Stimulated activated naive CD8-positive, alpha-beta T cell treated with anti-CD3 and anti-CD28 coated beads, Interleukin-15, amount 100 ng/mL, for 72 hours (primary cell): Measurements from ENCODE around the gene AP1S1.
"Not testable (repeated sequence)": the region's sequence is repeated elsewhere in the genome, so short reads cannot be mapped to it uniquely, and the experiment has no call there.

Experiments
- ATAC-seq: fragments of 150-1000 bp; cut with Tn5 transposase; 2 replicates; pipeline ENCODE4 v1.10.0; 2021; ENCODE audit warnings: mild to moderate bottlenecking, moderate library complexity
- DNase-seq, 2 donors: peaks; one replicate each; pipeline ENCODE4 v3.0.0; 2021 to 2022
- H3K27ac Mint-ChIP-seq, 2 donors: one replicate each; pipeline ENCODE4 v1.8.0; 2022; ENCODE audit warnings: mild to moderate bottlenecking in 2 of 2, mixed read lengths in 2 of 2, moderate library complexity in 2 of 2
- H3K27me3 Mint-ChIP-seq: one replicate; pipeline ENCODE4 v1.8.0; 2022; ENCODE audit warnings: mixed read lengths
- H3K4me1 Mint-ChIP-seq: one replicate; pipeline ENCODE4 v1.8.0; 2022; ENCODE audit warnings: mild to moderate bottlenecking, mixed read lengths
- H3K4me3 Mint-ChIP-seq, 2 donors: one replicate each; pipeline ENCODE4 v1.8.0; 2022; ENCODE audit warnings: mild to moderate bottlenecking in 2 of 2, mixed read lengths in 2 of 2, moderate library complexity in 1 of 2
- H3K9me3 Mint-ChIP-seq, 2 donors: one replicate each; pipeline ENCODE4 v1.8.0; 2022; ENCODE audit warnings: mixed read lengths in 2 of 2

The AP1S1 gene

DNA sequence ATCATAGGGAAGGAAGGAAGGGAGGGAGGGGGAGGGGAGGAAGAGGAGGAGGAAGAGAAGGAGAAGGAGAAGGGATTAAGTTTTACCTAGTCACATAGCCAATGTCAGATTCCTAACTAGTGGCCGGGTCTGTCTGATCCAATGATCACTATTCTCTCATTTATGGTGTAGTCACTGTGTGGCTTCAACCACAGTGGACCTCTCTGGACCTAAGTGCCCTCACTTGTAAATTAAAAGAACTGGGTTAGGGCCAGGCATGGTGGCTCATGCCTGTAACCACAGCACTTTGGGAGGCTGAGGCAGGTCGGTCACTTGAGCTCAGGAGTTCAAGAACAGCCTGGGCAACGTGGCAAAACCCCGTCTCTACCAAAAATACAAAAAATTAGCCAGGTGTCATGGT, 34.0 kb upstream of the AP1S1 start:
- ATAC-seq (no peak), DNase-seq (no peak)
- Mint-ChIP-seq H3K27me3 (peaks cover 74% of the 10 kb centered on the region), H3K9me3 (no peaks in the 10 kb centered on the region), H3K4me3 (no peak overlapping the region), H3K4me1 (peaks cover 44% of the 10 kb centered on the region), H3K27ac (no peak overlapping the region)

DNA sequence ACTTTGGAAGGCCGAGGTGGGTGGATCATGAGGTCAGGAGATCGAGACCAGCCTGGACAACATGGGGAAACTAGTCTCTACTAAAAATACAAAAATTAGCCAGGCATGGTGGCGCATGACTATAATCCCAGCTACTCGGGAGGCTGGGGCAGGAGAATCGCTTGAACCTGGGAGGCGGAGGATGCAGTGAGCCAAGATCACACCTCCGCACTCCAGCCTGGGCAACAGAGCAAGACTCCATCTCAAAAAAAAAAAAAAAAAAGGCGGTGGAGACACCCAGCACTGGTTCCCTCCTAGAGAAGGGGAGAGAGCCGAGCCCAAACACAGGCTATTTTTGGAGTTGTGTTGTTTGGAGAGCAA, 32.7 kb upstream of the AP1S1 start:
- peaks cover 56% of the 10 kb centered on the region for H3K4me1 Mint-ChIP-seq
- H3K27me3 Mint-ChIP-seq, result peaks cover 87% of the 10 kb centered on the region
- peak overlapping the region; percentile 81 to 94 for H3K27ac Mint-ChIP-seq
- DNase-seq, ATAC-seq, H3K9me3 Mint-ChIP-seq: not testable (repeated sequence)
- H3K4me3 Mint-ChIP-seq, result peak overlapping the region; percentile 75 to 84

DNA sequence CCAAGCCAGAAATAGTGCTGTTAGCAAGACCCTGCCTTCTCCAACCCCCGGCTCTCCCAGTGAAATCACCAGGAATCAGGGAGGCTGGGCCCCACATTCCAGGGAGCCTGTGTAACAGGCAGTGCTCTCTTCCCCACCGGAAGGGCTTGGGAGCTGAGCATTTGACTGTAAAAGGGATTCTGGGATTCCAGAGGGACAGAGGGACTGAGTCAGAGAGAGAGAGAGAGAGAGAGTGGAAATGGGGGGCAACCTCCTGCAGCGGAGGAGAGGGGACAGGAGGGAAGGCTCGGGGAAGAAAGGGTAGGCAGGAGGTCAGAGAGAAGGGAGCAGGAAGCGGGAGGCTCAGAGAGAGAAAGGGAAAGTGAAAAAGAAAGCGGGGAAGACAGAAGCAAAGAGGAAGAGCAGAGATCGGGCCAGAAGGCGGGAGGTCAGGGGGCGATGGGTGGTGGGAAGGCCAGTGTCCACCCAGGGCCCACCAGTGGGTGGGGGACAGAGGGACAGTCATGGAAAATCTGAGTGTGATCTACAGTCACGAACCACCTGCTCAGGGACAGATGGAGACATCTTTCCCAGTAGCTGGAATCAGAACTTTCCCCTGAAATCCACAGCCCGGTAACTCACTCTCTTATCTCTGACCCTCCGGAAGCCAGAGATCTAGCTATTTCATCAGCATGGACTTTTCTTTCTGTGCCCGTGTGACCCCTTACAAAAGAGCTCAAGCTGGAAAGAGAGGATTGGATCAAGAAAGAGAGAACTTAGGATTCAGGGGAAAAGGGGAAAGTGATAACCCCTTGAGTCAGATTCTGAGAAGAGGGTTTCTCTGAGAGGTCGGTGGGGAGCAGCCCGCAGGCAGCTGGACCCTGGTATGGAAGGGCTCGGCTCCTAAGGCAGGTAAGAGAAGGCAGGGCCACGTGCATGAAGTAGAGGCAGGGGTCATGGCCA, 32.0 kb upstream of the AP1S1 start:
- peaks cover 63% of the 10 kb centered on the region for H3K4me1 Mint-ChIP-seq
- ATAC-seq (no peak), DNase-seq (no peak)
- H3K9me3 Mint-ChIP-seq, result no peaks in the 10 kb centered on the region
- H3K4me3 Mint-ChIP-seq, result peak overlapping the region; percentile 75 to 84
- H3K27me3 Mint-ChIP-seq, result peaks cover 93% of the 10 kb centered on the region
- H3K27ac Mint-ChIP-seq, result peak overlapping the region; percentile 81 to 94

GRCh38 chr7:101122933-101123702, 31.2 kb upstream of the AP1S1 start:
- Mint-ChIP-seq H3K9me3 (no peaks in the 10 kb centered on the region), H3K4me3 (no peak overlapping the region), H3K27ac (peak overlapping the region in 1 of 2 donors; percentile 90), H3K4me1 (peaks cover 72% of the 10 kb centered on the region), H3K27me3 (peaks cover 98% of the 10 kb centered on the region)
- ATAC-seq (no peak), DNase-seq (no peak)

DNA sequence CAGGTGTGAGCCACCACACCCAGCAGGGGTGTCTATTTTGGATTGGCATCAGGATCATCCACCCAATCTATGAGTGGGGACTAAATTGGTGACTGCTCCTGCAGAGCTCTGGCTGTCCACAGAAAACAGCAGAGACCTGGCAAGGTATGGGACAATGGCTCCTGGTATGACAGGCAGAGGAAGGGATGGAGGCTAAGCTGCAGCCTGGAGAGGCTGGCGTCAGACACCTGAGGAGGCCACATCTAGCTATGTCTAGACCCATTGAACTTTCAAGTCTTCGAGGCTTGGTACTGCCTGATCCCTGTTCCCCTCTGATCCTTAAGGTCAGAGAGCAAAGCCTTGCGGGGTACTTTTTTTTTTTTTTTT, 30.6 kb upstream of the AP1S1 start:
- DNase-seq (no peak), ATAC-seq (no peak)
- Mint-ChIP-seq H3K27ac (peak overlapping the region in 1 of 2 donors; percentile 61), H3K4me3 (no peak overlapping the region), H3K27me3 (peaks cover 98% of the 10 kb centered on the region), H3K4me1 (peaks cover 75% of the 10 kb centered on the region), H3K9me3 (no peaks in the 10 kb centered on the region)

GRCh38 chr7:101124376-101125056, 29.8 kb upstream of the AP1S1 start:
- peak overlapping the region in 1 of 2 donors; percentile 72 for H3K27ac Mint-ChIP-seq
- no peaks in the 10 kb centered on the region for H3K9me3 Mint-ChIP-seq
- peaks cover 74% of the 10 kb centered on the region for H3K4me1 Mint-ChIP-seq
- ATAC-seq (no peak), DNase-seq (no peak)
- H3K27me3 Mint-ChIP-seq, result peaks cover 97% of the 10 kb centered on the region
- H3K4me3 Mint-ChIP-seq, result peak overlapping the region; percentile 41 to 50

DNA sequence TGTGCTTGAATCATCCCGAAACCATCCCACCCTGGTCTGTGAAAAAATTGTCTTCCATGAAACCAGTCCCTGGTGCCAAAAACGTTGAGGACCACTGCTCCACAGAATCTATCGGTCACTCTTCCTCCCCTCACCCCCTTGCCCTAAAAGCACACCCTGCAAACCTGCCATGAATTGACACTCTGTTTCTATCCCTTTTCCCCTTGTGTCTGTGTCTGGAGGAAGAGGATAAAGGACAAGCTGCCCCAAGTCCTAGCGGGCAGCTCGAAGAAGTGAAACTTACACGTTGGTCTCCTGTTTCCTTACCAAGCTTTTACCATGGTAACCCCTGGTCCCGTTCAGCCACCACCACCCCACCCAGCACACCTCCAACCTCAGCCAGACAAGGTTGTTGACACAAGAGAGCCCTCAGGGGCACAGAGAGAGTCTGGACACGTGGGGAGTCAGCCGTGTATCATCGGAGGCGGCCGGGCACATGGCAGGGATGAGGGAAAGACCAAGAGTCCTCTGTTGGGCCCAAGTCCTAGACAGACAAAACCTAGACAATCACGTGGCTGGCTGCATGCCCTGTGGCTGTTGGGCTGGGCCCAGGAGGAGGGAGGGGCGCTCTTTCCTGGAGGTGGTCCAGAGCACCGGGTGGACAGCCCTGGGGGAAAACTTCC, 28.2 kb upstream of the AP1S1 start:
- ATAC-seq, result peak; percentile 68
- H3K4me1 Mint-ChIP-seq, result peaks cover 66% of the 10 kb centered on the region

DNA sequence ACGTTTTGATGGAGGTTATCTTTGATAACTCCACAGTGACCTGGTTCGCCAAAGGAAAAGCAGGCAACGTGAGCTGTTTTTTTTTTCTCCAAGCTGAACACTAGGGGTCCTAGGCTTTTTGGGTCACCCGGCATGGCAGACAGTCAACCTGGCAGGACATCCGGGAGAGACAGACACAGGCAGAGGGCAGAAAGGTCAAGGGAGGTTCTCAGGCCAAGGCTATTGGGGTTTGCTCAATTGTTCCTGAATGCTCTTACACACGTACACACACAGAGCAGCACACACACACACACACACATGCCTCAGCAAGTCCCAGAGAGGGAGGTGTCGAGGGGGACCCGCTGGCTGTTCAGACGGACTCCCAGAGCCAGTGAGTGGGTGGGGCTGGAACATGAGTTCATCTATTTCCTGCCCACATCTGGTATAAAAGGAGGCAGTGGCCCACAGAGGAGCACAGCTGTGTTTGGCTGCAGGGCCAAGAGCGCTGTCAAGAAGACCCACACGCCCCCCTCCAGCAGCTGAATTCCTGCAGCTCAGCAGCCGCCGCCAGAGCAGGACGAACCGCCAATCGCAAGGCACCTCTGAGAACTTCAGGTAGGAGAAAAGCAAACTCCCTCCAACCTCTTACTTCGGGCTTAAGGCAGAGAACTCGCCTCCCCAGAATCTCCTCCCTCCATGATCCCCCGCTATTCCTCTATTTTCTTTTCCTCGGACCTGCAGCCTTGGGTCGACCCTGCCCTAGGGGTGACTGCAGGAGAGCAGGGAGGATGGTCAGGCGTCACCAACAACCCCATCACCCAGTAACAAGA, 27.4 kb upstream of the AP1S1 start, which contains the start of gene SERPINE1:
Gene SERPINE1, plus strand, starts transcription at position 454 of the 809 bp plus-strand sequence. CDS start 1,290 bp downstream, outside the sequence.
- Mint-ChIP-seq H3K27ac (peak within 1 kb of the TSS in 1 of 2 donors; percentile 36), H3K9me3 (no peaks in the 10 kb centered on the region), H3K4me3 (peak within 1 kb of the TSS; percentile 63 to 77), H3K4me1 (peaks cover 61% of the 10 kb centered on the region), H3K27me3 (peaks cover 91% of the 10 kb centered on the region)
- DNase-seq, result peak; percentile 54 to 64
- ATAC-seq, result peak; percentile 86

More for the DNA sequence above, 28.2 kb upstream of the AP1S1 start:
- Mint-ChIP-seq H3K9me3 (no peaks in the 10 kb centered on the region), H3K27ac (peak overlapping the region in 1 of 2 donors; percentile 36), H3K4me3 (peak overlapping the region; percentile 37 to 77), H3K27me3 (peaks cover 93% of the 10 kb centered on the region)
- DNase-seq, result peak in 1 of 2 donors; percentile 44

- H3K27ac Mint-ChIP-seq, result no peak overlapping the region
- H3K4me1 Mint-ChIP-seq, result peaks cover 54% of the 10 kb centered on the region
- H3K27me3 Mint-ChIP-seq, result peaks cover 91% of the 10 kb centered on the region
These were observed 26.7 kb upstream of the AP1S1 start for GRCh38 chr7:101127460-101128039.

DNA sequence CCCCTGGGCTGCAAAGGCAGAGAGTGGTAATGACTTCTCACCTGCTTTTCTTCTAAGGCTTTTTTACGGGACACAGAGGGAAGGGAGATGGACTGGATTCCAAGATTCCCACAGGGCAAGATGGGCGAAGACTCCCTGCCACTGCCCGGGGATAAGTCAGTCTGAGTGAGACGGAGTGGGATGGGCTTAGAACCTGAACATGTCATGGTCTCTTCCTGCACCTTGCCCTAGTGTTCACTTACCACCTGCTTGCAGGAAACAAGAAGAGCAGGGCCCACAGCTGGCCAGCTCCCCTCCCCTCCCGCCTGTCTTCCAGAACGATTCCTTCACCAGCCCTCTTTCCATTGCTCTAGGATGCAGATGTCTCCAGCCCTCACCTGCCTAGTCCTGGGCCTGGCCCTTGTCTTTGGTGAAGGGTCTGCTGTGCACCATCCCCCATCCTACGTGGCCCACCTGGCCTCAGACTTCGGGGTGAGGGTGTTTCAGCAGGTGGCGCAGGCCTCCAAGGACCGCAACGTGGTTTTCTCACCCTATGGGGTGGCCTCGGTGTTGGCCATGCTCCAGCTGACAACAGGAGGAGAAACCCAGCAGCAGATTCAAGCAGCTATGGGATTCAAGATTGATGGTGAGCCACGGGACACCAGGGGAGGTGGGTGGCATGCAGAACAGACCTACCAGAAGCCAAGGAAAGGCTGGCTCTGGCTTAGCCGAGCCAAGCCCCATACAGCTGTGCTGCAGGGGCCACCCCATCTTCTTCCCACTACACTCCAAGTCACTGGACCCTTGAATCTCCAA, 26.0 kb upstream of the AP1S1 start:
- H3K4me1 Mint-ChIP-seq, result peaks cover 47% of the 10 kb centered on the region
- H3K27me3 Mint-ChIP-seq, result peaks cover 89% of the 10 kb centered on the region
- no peak overlapping the region for H3K4me3 Mint-ChIP-seq
- H3K27ac Mint-ChIP-seq, result no peak overlapping the region
- ATAC-seq (no peak), DNase-seq (no peak)
- no peaks in the 10 kb centered on the region for H3K9me3 Mint-ChIP-seq

More at GRCh38 chr7:101127460-101128039, 26.7 kb upstream of the AP1S1 start:
- H3K4me3 Mint-ChIP-seq, result peak overlapping the region; percentile 63 to 77
- ATAC-seq (no peak), DNase-seq (no peak)
- H3K9me3 Mint-ChIP-seq, result no peaks in the 10 kb centered on the region

- H3K9me3 Mint-ChIP-seq, result no peaks in the 10 kb centered on the region
- peaks cover 91% of the 10 kb centered on the region for H3K27me3 Mint-ChIP-seq
- no peak overlapping the region for H3K27ac Mint-ChIP-seq
- H3K4me1 Mint-ChIP-seq, result peaks cover 50% of the 10 kb centered on the region
- no peak for ATAC-seq
- no peak for DNase-seq
- H3K4me3 Mint-ChIP-seq, result no peak overlapping the region
These were observed 24.6 kb upstream of the AP1S1 start for GRCh38 chr7:101129603-101130117.

DNA sequence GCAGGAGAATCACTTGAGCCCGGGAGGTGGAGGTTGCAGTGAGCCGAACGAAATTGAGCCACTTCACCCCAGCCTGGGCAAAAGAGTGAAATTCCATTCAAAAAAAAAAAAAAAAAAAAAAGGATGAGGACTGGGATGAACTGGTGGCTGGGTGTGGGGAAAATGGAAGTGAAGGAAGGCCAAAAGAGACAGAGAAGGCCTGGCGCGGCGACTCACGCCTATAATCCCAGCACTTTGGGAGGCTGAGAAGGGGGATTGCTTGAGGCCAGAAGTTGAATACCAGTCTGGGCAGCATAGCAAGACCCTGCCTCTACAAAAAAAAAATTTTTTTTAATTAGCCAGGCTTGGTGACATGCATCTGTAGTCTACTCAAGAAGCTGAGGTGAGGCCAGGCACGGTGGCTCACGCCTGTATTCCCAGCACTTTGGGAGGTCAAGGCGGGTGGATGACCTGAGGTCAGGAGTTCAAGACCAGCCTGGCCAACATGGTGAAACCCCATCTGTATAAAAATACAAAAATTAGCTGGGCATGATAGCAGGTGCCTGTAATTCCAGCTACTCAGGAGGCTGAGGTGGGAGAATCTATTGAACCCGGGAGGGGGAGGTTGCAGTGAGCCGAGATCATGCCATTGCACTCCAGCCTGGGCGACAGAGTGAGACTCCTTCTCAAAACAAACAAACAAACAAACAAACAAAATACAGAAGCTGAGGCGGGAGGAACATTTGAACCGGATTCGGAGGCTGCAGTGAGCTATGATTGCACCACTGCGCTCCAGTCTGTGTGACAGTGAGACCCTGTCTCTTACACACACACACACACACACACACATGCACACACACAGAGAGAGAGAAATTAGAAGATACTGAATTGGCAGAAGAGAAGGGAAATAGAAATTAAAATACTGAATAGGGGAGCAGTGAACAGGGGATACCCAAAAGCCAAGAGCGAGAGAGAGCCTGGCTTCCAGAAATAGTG, 21.4 kb upstream of the AP1S1 start:
- peaks cover 40% of the 10 kb centered on the region for H3K4me1 Mint-ChIP-seq
- not testable (repeated sequence) for H3K27ac Mint-ChIP-seq, DNase-seq, H3K4me3 Mint-ChIP-seq, ATAC-seq, H3K9me3 Mint-ChIP-seq
- peaks cover 84% of the 10 kb centered on the region for H3K27me3 Mint-ChIP-seq
